22Rv1 (cell line): Measurements from ENCODE around the gene ABLIM2.

Source experiments
- H3K27ac ChIP-seq: fragments of 450-650 bp; 2 replicates; pipeline ENCODE4 v1.5.1; 2017
- CTCF ChIP-seq: fragments of 450-650 bp; IDR thresholded peaks from 2 replicates; pipeline ENCODE4 v1.5.1; 2017; ENCODE audit warnings: mild to moderate bottlenecking
- ZFX ChIP-seq: fragments of 450-650 bp; IDR thresholded peaks from 2 replicates; pipeline ENCODE4 v1.6.1; 2017; ENCODE audit warnings: antibody characterized with exemption, borderline replicate concordance

Gene ABLIM2

GRCh38 chr4:8185295-8185694 is 26.7 kb upstream of the ABLIM2 start:
- no peak overlapping the region for H3K27ac ChIP-seq
- TF ChIP-seq ZFX (no peak), CTCF (no peak)

GRCh38 chr4:8184061-8184460 is 25.4 kb upstream of the ABLIM2 start:
- no peak overlapping the region for H3K27ac ChIP-seq
- no peak for TF ChIP-seq CTCF
- TF ChIP-seq ZFX: no peak

- TF ChIP-seq ZFX (no peak), CTCF (no peak)
- no peak overlapping the region for H3K27ac ChIP-seq
Observed at GRCh38 chr4:8182858-8183725, 24.5 kb upstream of the ABLIM2 start.

GRCh38 chr4:8182294-8182693 is 23.7 kb upstream of the ABLIM2 start:
- no peak overlapping the region for H3K27ac ChIP-seq
- TF ChIP-seq ZFX: no peak

GRCh38 chr4:8181844-8182243 is 23.2 kb upstream of the ABLIM2 start:
- TF ChIP-seq CTCF (no peak), ZFX (no peak)
- no peak overlapping the region for H3K27ac ChIP-seq

- H3K27ac ChIP-seq: no peak overlapping the region
- TF ChIP-seq ZFX (no peak), CTCF (no peak)
Observed at GRCh38 chr4:8181119-8181518, 22.5 kb upstream of the ABLIM2 start.

- TF ChIP-seq ZFX: no peak
- no peak for TF ChIP-seq CTCF
- no peak overlapping the region for H3K27ac ChIP-seq
Observed at GRCh38 chr4:8180310-8181093, 21.9 kb upstream of the ABLIM2 start.
